Gastroesophageal sphincter (tissue), 3 donors: Measurements from ENCODE around the gene ZNHIT6.

Experiments
- POLR2A ChIP-seq, 2 donors: fragments of 450-650 bp; IDR thresholded peaks; one replicate each; pipeline ENCODE4 v1.6.1; 2017; ENCODE audit warnings: antibody characterized with exemption in 2 of 2, mild to moderate bottlenecking in 2 of 2, moderate library complexity in 1 of 2
- POLR2AphosphoS5 ChIP-seq: sonication (generic); formaldehyde crosslinking; IDR thresholded peaks from one replicate; pipeline ENCODE4 v1.6.1; 2017; ENCODE audit warnings: antibody characterized with exemption
- TF ChIP-seq, protein P1 (sequence below), 4 experiments: fragments of 200-600 bp in 2 of 4; fragments of 450-650 bp in 2 of 4; sonication (generic) in 1 of 4; IDR thresholded peaks; one replicate each; pipeline ENCODE4 v1.5.1; 2017 to 2019; ENCODE audit warnings: antibody characterized with exemption in 4 of 4, mild to moderate bottlenecking in 2 of 4, moderate library complexity in 2 of 4

DNA sequence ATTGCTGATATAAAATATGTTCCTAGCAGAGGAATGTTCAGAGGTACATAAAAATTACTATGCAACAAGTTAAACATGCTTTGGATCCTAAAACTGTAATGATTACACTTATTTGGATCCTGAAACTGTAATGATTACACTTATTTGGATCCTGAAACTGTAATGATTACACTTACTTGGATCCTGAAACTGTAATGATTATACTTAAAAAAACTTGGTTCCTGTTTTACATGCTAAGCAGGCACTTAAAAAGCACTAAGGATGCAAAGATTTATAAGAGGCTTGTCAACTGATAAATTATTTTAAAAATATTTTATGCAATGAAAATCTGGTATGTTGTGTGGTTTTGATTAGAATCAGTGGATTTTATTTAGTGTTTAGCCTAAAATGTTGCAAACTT lies 47.7 kb downstream of the ZNHIT6 start:
- no peak for TF ChIP-seq POLR2AphosphoS5
- TF ChIP-seq, protein P1, sequence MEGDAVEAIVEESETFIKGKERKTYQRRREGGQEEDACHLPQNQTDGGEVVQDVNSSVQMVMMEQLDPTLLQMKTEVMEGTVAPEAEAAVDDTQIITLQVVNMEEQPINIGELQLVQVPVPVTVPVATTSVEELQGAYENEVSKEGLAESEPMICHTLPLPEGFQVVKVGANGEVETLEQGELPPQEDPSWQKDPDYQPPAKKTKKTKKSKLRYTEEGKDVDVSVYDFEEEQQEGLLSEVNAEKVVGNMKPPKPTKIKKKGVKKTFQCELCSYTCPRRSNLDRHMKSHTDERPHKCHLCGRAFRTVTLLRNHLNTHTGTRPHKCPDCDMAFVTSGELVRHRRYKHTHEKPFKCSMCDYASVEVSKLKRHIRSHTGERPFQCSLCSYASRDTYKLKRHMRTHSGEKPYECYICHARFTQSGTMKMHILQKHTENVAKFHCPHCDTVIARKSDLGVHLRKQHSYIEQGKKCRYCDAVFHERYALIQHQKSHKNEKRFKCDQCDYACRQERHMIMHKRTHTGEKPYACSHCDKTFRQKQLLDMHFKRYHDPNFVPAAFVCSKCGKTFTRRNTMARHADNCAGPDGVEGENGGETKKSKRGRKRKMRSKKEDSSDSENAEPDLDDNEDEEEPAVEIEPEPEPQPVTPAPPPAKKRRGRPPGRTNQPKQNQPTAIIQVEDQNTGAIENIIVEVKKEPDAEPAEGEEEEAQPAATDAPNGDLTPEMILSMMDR (IDR thresholded peaks at IDR 0.05) = no peak
- TF ChIP-seq POLR2A (IDR thresholded peaks at IDR 0.05) = no peak
